Fibroblast of peridontal ligament (primary cell): ENCODE data around the gene EYA2.
A peak's percentile ranks its signal among the peaks of the same experiment; 100 is the strongest.
"Not testable (repeated sequence)": the region's sequence is repeated elsewhere in the genome, so short reads cannot be mapped to it uniquely, and the experiment has no call there.

Experiments used
- DNase-seq: peaks from one replicate; pipeline ENCODE4 v3.0.0-alpha.2; 2010; ENCODE audit errors: extremely low read depth

Gene EYA2

GRCh38 chr20:46932439-46932838 is 37.8 kb downstream of the EYA2 start:
- not testable (repeated sequence) for DNase-seq

DNA sequence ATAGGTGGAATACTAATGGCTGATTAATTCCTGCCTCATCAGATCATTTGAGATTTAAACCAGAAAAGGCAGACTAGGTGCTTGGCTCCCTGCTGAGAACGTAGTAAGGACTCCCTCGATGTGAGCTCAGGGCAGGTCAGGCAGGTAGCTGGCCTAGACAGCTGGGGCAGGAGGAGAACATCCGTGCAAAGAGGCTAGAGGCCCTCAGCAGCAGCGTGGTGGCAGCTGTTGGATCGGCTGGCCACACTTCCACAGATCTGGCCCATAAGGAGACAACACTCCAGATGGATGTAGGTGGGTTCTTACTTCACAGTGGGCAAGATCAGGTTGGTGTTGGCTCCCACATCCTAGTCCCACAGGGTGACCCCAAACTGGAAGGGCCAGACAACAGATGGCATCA is 38.5 kb downstream of the EYA2 start:
- DNase-seq = no peak

DNA sequence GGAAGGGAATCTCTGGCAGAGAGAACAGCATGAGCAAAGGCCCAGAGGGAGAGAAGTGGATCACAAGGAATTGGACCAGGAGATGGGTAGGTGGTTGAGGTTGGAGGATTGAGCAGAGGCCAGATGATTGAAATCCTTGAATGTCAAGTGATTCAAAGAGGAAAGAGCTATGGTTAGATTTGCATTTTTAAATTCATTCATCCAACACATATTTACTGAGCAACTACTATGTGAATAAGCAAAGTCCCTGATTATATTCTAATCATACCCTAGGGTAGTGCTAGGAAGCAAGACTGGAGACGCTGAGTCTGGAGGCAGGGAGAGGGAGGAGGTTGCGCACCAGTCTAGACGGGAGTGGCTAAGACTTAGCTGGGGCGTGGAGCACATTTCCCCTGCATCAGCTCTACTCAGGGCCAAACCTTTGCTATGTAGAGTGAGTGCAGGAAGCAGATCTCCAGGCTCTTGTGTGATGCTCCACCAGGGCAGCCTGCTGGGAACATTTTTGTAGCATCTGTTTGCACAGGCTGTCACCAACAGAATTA is 40.2 kb downstream of the EYA2 start:
- no peak for DNase-seq

GRCh38 chr20:46935394-46936017 is 40.9 kb downstream of the EYA2 start:
- DNase-seq = no peak

- no peak for DNase-seq
Measured at GRCh38 chr20:46936415-46937156, 41.9 kb downstream of the EYA2 start.

- no peak for DNase-seq
Measured at GRCh38 chr20:46937157-46937523, 42.5 kb downstream of the EYA2 start.

DNA sequence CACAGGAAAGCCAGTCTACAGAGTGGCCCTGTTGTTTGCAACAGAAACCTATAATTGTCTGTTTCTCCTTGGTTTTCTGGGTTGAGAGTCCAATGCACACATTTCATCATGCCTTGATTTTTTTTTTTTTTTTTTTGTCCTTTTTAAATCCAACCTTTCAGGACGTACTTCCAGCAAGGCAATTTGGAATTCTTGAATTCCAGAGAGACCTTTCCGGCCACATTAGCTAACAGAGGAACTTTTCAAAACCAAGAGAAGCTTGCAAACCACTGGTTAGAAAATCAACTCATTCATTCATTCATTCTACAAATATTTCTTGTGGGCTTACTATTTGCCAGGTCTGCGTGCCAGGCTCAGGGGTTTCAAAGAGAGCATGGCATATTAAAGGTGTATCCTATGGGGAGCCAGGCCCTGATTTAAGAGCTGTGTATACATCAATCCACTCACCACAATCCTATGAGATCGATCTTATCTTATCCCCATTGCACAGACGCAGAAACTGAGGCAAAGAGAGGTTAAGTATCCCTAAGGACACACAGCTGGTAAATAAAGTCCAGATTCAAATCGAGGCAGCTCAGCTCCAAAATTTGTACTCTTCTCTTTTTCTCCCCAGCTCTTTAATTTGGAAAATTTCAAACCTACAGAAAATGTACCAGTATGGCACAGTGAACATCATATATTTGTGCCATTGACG is 43.0 kb downstream of the EYA2 start:
- no peak for DNase-seq

GRCh38 chr20:46938434-46938833 is 43.8 kb downstream of the EYA2 start:
- DNase-seq = peak; percentile 24

- DNase-seq = no peak
Measured at GRCh38 chr20:46939031-46939965, 44.7 kb downstream of the EYA2 start.

DNA sequence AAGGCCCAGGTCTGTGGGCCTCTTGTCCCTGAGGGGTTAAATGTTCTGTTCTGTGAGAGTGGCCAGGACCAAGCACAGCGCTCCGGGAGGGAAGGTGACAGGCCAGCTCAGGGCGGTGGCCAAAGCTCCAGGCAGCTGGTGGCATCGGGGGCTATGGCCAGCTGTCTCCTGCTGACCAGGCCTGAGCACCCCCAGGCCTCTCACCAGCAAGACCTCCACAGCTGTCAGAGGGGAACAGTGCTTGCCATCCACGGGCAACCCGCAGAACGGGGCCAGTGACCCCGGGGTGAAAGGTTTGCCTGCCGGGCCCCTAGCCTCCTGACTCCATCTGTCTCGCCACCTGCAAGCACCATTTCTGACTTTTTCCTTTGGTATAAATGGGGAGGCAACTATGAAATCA is 46.0 kb downstream of the EYA2 start:
- no peak for DNase-seq

- no peak for DNase-seq
Measured at GRCh38 chr20:46941404-46941803, 46.8 kb downstream of the EYA2 start.

GRCh38 chr20:46943861-46944591 is 49.4 kb downstream of the EYA2 start:
- DNase-seq = no peak

- peak; percentile 28 for DNase-seq
Measured at GRCh38 chr20:46945465-46945864, 50.8 kb downstream of the EYA2 start.

DNA sequence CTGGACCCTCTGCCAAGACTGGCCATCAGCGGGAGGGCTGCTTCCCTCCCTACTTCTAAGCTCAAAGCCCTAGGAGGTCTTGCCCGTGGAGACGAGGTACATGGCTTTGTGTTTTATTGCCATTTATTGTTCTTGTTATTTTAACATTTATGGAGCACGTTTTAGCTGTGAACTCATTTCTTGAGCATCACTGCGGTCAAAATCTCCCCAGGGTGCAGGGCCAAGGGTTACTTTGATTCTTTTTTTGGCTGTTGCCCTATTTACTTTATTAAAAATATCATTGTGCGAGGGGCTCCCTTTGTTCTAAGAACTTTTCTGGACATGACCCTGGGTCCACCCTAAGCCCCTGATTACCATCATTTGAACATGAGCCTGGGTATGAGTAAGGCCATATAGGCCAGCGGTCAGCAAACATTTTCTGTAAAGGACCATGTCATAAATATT is 51.6 kb downstream of the EYA2 start:
- no peak for DNase-seq

- DNase-seq = no peak
Measured at GRCh38 chr20:46946796-46947195, 52.2 kb downstream of the EYA2 start.

- no peak for DNase-seq
Measured at GRCh38 chr20:46948081-46948480, 53.4 kb downstream of the EYA2 start.

DNA sequence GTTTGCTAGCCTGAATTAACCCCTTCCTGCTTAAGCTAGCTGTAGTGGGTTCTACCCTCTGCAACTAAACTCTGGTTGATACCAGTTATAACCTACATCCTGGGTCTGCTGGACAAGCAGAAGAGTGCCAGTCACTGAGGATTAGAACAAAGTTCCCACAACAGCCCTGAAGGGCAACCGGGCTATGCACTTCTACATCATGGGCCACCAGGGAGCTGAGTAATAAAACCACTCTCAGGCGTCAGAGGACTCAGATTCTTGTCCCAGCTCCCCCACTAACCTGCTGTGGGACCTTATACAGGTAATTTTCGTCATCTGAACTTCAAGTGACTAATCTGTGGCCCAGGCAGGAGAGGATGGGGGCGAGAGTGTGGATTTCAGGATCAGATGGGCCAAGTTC is 56.8 kb downstream of the EYA2 start:
- DNase-seq = peak; percentile 41

GRCh38 chr20:46951840-46952497 is 57.3 kb downstream of the EYA2 start:
- DNase-seq = peak; percentile 25

DNA sequence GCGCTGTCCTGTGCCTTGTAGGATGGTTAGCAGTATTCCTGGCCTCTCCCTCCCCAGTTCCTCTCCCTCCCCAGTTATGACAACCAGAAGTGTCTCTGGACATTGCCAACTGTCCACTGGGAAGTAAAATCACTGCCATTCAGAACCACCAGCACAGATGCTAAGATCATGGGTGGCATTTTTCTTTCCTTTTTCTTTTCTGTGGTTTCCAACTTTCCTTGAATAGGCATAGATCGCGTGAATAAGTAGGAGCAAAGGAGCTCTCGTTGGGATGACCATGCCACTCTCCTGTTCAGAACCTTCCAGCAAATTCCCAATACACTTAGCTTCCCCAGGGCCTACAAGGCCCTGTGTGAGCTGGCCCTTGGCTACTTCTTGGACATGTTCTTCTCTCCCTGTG is 59.0 kb downstream of the EYA2 start:
- no peak for DNase-seq

DNA sequence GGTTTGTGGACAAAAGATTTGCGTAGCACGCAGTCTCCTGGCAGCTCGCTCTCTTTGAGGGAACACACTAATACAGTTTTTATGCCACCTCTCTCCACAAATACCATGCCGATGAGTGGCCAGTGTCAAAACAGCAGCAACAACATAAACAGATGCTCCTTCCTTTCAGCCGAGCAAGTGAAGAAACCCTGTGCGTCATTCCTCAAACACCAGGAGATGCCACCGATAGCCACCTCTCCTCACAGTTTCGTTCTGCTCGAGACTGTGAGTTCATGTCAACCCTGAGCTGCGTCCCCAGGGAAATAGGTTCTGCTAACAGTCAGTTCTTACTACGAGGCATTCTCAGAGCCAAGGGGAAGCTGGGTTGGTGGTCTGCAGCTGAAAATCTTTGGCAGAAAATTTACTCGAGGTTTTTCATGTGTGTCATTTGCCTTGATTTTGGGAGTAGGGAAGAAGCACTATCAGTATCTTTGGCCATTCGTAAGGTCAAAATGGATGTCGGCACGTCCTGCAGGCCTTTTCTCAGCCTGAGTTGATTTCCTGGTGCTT is 59.9 kb downstream of the EYA2 start:
- DNase-seq = peak; percentile 99
